Type B pancreatic cell (in vitro differentiated cells): ENCODE data around the gene CYP2A6. TPM values are rescaled to one million over a fixed set of nuclear protein-coding genes. Genes with fewer than 3 reads are reported as not detected.
"Not testable (repeated sequence)": the region's sequence is repeated elsewhere in the genome, so short reads cannot be mapped to it uniquely, and the experiment has no call there.

ENCODE experiments used
- DNase-seq: peaks from one replicate; pipeline ENCODE4 v3.0.0; 2021; ENCODE audit warnings: mixed read lengths; ENCODE audit not compliant: unreplicated experiment; ENCODE audit errors: extremely low spot score
- H3K27ac Mint-ChIP-seq: 2 replicates; pipeline ENCODE4 v1.8.0; 2021; ENCODE audit warnings: mild to moderate bottlenecking, mixed read lengths
- H3K27me3 Mint-ChIP-seq: 2 replicates; pipeline ENCODE4 v1.8.0; 2021; ENCODE audit warnings: mixed read lengths
- H3K36me3 Mint-ChIP-seq: 2 replicates; pipeline ENCODE4 v1.8.0; 2021; ENCODE audit warnings: mixed read lengths
- H3K4me1 Mint-ChIP-seq: one replicate; pipeline ENCODE4 v1.8.0; 2021; ENCODE audit warnings: mixed read lengths; ENCODE audit not compliant: unreplicated experiment
- H3K4me3 Mint-ChIP-seq: 2 replicates; pipeline ENCODE4 v1.8.0; 2021; ENCODE audit warnings: mild to moderate bottlenecking, mixed read lengths
- H3K9me3 Mint-ChIP-seq: 2 replicates; pipeline ENCODE4 v1.8.0; 2021; ENCODE audit warnings: mixed read lengths
- CTCF ChIP-seq: fragments of 200-600 bp; sonication (generic); conservative IDR thresholded peaks from 2 replicates; pipeline ENCODE4 v1.5.0; 2021; ENCODE audit warnings: antibody characterized with exemption, mild to moderate bottlenecking
- total RNA-seq: library from RNA; stranded (reverse); gene quantifications from 2 replicates; pipeline ENCODE4 v1.2.1, GENCODE V29; 2021; ENCODE audit warnings: low replicate concordance

Gene CYP2A6
- total RNA-seq, 1 donor from 2014 or later: not detected

GRCh38 chr19:40819479-40820234, 30.6 kb downstream of the CYP2A6 start:
- not testable (repeated sequence) for DNase-seq, H3K36me3 Mint-ChIP-seq, H3K4me3 Mint-ChIP-seq, H3K27ac Mint-ChIP-seq, H3K9me3 Mint-ChIP-seq
- peak; percentile 96 for TF ChIP-seq CTCF
- H3K4me1 Mint-ChIP-seq: peaks cover 38% of the 10 kb centered on the region
- peaks cover 11% of the 10 kb centered on the region for H3K27me3 Mint-ChIP-seq

GRCh38 chr19:40818480-40819399, 31.5 kb downstream of the CYP2A6 start:
- Mint-ChIP-seq H3K27ac (peak overlapping the region; percentile 29), H3K4me3 (peak overlapping the region; percentile 63), H3K27me3 (peaks cover 15% of the 10 kb centered on the region), H3K4me1 (peaks cover 35% of the 10 kb centered on the region)
- not testable (repeated sequence) for H3K36me3 Mint-ChIP-seq, H3K9me3 Mint-ChIP-seq, DNase-seq
- peak; percentile 58 for TF ChIP-seq CTCF

- Mint-ChIP-seq H3K4me3 (no peak overlapping the region), H3K36me3 (peaks cover 5% of the 10 kb centered on the region), H3K4me1 (peaks cover 41% of the 10 kb centered on the region), H3K27ac (peak overlapping the region; percentile 54), H3K9me3 (no peaks in the 10 kb centered on the region), H3K27me3 (peaks cover 15% of the 10 kb centered on the region)
- no peak for DNase-seq
- TF ChIP-seq CTCF: no peak
Measured at GRCh38 chr19:40815223-40815622, 35.0 kb downstream of the CYP2A6 start.

- H3K4me3 Mint-ChIP-seq: peak overlapping the region; percentile 96
- H3K9me3 Mint-ChIP-seq: no peaks in the 10 kb centered on the region
- peak overlapping the region; percentile 95 for H3K27ac Mint-ChIP-seq
- no peak for DNase-seq
- H3K4me1 Mint-ChIP-seq: peaks cover 29% of the 10 kb centered on the region
- peaks cover 5% of the 10 kb centered on the region for H3K36me3 Mint-ChIP-seq
- H3K27me3 Mint-ChIP-seq: peaks cover 15% of the 10 kb centered on the region
- TF ChIP-seq CTCF: no peak
Measured at GRCh38 chr19:40813182-40813581, 37.1 kb downstream of the CYP2A6 start.

- not testable (repeated sequence) for DNase-seq, H3K9me3 Mint-ChIP-seq, H3K36me3 Mint-ChIP-seq
- H3K27ac Mint-ChIP-seq: peak overlapping the region; percentile 95
- H3K27me3 Mint-ChIP-seq: peaks cover 15% of the 10 kb centered on the region
- peaks cover 32% of the 10 kb centered on the region for H3K4me1 Mint-ChIP-seq
- H3K4me3 Mint-ChIP-seq: peak overlapping the region; percentile 96
Measured at GRCh38 chr19:40812571-40812970, 37.7 kb downstream of the CYP2A6 start.
